Kidney epithelial cell (primary cell): ENCODE measurements around the gene OPA1. TPM values are rescaled to one million over a fixed set of nuclear protein-coding genes. Genes with fewer than 3 reads are reported as not detected.
A peak's percentile ranks its signal among the peaks of the same experiment; 100 is the strongest.

Experiments used
- DNase-seq: peaks from one replicate; pipeline ENCODE4 v3.0.0-alpha.2; 2010; ENCODE audit warnings: low read depth
- H3K27me3 ChIP-seq: 2 replicates; pipeline ENCODE4 v1.6.0; 2011; ENCODE audit warnings: low read length; ENCODE audit not compliant: control insufficient read depth, insufficient read depth
- H3K36me3 ChIP-seq: 2 replicates; pipeline ENCODE4 v1.5.1; 2011; ENCODE audit warnings: low read length; ENCODE audit not compliant: control insufficient read depth, insufficient read depth
- H3K4me3 ChIP-seq: 2 replicates; pipeline ENCODE4 v1.5.1; 2011; ENCODE audit warnings: low read depth, mild to moderate bottlenecking, control low read depth, low read length
- total RNA-seq: library from RNA; depleted of rRNA; stranded (reverse); fragments of >200 nt; gene quantifications from 2 replicates; pipeline ENCODE4 v1.2.3, GENCODE V29; 2015
- TF ChIP-seq, protein P1 (sequence below): IDR thresholded peaks from 2 replicates; pipeline ENCODE4 v1.5.1; 2011; ENCODE audit warnings: mild to moderate bottlenecking, moderate library complexity, low read length, control low read depth, inconsistent platforms; ENCODE audit not compliant: insufficient read depth, poor library complexity, severe bottlenecking

The OPA1 gene
- total RNA-seq, 1 donor from 2014 or later = 60.6 TPM

GRCh38 chr3:193585530-193585929 lies 7.5 kb upstream of the OPA1 start:
- Histone ChIP-seq H3K27me3 (no peaks in the 10 kb centered on the region), H3K36me3 (no peaks in the 10 kb centered on the region), H3K4me3 (no peak overlapping the region)
- TF ChIP-seq, protein P1, sequence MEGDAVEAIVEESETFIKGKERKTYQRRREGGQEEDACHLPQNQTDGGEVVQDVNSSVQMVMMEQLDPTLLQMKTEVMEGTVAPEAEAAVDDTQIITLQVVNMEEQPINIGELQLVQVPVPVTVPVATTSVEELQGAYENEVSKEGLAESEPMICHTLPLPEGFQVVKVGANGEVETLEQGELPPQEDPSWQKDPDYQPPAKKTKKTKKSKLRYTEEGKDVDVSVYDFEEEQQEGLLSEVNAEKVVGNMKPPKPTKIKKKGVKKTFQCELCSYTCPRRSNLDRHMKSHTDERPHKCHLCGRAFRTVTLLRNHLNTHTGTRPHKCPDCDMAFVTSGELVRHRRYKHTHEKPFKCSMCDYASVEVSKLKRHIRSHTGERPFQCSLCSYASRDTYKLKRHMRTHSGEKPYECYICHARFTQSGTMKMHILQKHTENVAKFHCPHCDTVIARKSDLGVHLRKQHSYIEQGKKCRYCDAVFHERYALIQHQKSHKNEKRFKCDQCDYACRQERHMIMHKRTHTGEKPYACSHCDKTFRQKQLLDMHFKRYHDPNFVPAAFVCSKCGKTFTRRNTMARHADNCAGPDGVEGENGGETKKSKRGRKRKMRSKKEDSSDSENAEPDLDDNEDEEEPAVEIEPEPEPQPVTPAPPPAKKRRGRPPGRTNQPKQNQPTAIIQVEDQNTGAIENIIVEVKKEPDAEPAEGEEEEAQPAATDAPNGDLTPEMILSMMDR = no peak
- DNase-seq = no peak

DNA sequence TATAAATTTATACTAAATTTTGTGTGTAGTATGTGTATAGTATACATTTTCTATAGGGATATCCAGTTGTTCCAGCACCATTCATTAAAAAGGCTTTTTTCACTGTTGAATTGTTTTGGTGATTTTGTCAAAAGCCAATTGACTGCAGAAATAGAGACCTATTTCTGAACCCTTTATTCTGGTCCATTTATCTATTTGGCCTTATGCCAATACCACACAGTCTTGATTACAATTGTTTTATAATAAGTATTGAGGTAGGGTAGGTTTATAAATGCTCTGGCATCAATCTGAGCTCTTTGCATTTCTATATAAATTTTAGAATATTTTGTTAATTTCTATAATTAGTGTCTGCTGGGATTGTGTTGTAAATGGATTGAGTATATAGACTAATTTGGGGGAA lies 6.5 kb upstream of the OPA1 start:
- Histone ChIP-seq H3K27me3 (no peaks in the 10 kb centered on the region), H3K36me3 (no peaks in the 10 kb centered on the region), H3K4me3 (no peak overlapping the region)
- TF ChIP-seq, protein P1 = no peak
- DNase-seq = no peak

DNA sequence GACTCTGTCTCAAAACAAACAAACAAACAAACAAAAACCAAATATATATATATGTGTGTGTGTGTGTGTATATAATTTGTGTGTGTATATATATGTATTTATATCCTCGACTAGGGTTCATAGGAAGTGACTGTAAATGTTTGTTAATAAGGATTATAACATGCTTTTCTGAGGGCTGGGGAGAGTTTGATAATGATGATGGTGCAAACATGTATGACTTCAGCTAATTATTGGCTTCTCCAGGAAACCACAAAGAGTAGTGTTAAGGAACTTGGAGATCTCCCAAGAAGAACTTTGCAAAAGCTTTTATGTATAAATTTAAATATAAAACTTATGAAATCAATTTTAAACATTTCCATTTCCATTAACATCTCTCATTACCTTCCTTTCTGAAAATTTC lies 3.9 kb upstream of the OPA1 start:
- Histone ChIP-seq H3K4me3 (no peak overlapping the region), H3K27me3 (no peaks in the 10 kb centered on the region), H3K36me3 (no peaks in the 10 kb centered on the region)
- TF ChIP-seq, protein P1 = no peak
- DNase-seq = no peak

DNA sequence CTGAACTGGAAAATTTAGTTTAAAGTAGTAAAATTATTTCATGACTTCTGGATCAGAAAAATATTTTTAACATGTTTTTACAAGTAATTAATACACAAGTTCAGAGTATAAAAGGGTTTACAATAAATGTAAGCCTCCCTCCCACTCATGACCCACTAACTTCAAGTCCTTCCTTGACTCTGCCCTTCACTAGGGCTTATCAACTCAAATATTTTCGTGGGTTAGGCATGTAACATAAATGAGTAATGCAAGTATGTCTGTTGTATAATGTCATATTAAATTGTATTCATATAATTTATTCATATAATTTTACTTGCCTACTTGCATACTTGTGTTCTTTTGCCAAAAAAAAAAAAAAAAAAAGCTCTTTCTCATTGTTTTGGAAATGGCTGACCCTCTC lies 3.4 kb upstream of the OPA1 start:
- TF ChIP-seq, protein P1 = no peak
- H3K36me3 ChIP-seq = no peaks in the 10 kb centered on the region
- no peak for DNase-seq
- H3K4me3 ChIP-seq = no peak overlapping the region
- no peaks in the 10 kb centered on the region for H3K27me3 ChIP-seq

GRCh38 chr3:193590088-193590856 lies 2.7 kb upstream of the OPA1 start:
- peak; percentile 75 for DNase-seq
- TF ChIP-seq, protein P1 = no peak
- Histone ChIP-seq H3K4me3 (no peak overlapping the region), H3K36me3 (no peaks in the 10 kb centered on the region), H3K27me3 (no peaks in the 10 kb centered on the region)

DNA sequence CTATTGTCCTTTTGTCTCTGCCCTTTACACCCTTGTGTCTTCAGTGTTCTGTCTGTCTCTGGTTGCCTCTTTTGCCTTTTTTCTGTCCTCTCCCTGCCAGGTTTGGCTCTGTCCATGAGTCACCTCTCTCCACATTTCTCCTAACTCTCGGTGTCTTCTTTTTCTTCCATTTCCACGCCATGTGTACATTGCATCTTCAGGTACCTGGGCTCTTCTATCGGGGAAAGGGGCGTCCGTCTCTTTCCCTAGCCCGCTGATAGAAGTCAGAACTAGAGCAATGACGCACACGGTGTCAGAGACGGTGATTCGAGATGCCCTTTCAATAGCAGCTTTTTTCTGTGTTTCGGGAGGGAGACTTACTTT lies 641 bp downstream of the OPA1 start:
- TF ChIP-seq, protein P1 = no peak
- no peaks in the 10 kb centered on the region for H3K27me3 ChIP-seq
- H3K36me3 ChIP-seq = no peaks in the 10 kb centered on the region
- peak overlapping the region; percentile 71 for H3K4me3 ChIP-seq
- DNase-seq = no peak
